GM04504 (cell line): ENCODE measurements around the gene NDUFS2.

Experiments
- DNase-seq: peaks from one replicate; pipeline ENCODE4 v3.0.0-alpha.2; 2012; ENCODE audit warnings: low read depth

NDUFS2 gene

DNA sequence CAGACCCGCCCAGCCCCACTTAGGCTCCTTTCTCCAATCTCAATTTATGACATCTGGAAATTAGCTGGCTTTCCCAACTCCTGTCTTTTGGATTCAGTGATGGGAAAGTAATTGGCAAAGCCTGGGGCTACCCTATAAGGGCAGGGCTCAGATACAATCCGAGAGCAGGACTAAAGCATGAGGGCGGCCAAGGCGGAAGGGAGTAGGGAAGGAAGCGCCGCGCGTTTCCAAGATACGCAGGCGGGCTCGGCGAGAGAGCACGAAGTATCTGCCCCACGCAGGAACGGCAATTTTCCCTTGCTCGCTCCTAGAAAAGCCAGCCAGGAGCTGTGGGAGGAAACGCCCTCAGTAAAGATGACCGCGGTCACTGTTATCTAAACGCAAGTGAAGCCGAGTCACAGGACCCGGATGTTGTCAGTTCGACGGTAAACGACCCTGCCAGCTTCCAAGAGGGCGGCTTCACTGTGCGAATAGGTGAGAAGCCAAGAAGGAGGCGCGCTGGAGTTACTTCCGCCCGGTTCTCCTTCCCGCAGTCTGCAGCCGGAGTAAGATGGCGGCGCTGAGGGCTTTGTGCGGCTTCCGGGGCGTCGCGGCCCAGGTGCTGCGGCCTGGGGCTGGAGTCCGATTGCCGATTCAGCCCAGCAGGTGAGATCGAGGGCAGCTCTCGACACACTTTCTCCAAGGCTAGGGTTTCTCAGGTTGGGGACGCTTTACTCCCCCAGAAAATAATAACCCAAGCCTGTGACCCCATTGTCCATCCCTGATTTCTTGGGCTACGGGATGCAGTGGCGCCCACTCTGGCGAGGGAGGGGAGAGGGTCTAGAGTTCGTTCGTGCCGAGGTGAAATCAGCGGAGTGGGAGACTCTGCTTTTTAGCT lies at the start of gene NDUFS2:
Gene NDUFS2 (plus strand): TSS at position 532 of the 877 bp plus-strand sequence. CDS start 19 bp downstream, at position 551.
- peak; percentile 99 for DNase-seq

DNA sequence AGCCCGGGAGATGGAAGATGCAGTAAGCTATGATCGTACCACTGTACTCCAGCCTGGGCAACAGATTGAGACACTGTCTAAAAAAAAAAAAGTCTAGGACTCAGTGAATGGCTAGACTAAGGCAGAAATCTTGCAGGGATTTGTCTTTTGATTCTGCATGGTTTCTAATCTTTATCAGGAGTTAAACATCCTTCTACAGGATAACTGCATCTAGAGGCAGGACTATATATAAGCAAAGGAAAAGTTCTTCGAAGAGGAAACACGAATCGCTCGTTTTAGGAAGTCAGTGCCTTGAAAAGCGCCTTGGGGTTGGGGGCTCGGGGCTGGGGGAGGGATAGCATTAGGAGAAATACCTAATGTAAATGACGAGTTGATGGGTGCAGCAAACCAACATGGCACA lies 49.0 kb upstream of the NDUFS2 start:
- no peak for DNase-seq

DNA sequence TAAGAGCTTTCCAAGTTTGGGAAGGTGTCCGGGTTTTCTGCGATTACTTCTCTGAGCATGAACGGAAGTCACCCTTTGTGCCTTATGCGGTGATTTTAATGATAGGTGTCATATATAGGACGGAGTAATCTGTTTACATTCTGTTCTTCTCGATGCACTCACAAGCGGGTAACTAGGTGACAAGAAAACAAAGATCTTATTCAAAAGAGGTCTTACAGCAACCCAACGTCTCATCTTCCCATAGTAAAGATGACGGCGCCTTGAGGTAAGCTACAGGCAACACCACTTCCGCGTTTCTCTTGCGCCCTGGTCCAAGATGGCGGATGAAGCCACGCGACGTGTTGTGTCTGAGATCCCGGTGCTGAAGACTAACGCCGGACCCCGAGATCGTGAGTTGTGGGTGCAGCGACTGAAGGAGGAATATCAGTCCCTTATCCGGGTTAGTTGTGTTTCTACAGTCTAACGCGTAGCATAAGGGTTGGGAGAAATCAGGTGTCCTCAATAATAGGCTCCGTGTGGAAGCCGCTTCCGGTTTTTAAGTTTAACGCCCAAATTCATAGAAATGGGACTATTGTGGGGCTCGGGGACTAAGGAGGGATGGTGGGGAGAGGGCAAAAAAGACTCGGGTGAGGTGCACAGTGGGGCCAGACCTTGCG lies 48.4 kb upstream of the NDUFS2 start, which contains the start of gene UFC1:
Gene UFC1 (plus strand): TSS at position 297 of the 656 bp plus-strand sequence. CDS start 20 bp downstream, at position 317.
- peak; percentile 77 for DNase-seq

DNA sequence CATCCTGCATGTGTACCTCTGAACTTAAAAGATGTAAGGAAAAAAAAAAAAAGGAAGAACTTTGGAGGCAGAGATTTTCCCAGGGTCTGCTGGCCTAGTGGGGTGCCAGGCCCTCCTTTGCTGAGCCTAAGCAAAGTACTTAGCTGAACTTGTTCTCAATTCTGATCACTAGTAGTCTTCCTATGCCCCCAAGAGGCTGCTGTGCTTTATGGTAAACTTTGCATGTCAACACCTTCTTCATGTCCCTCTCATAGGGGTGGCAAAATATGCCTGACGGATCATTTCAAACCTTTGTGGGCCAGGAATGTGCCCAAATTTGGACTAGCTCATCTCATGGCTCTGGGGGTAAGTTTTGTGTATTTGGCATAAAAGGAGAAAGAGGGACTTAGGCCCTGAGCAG lies 44.3 kb upstream of the NDUFS2 start:
- no peak for DNase-seq

DNA sequence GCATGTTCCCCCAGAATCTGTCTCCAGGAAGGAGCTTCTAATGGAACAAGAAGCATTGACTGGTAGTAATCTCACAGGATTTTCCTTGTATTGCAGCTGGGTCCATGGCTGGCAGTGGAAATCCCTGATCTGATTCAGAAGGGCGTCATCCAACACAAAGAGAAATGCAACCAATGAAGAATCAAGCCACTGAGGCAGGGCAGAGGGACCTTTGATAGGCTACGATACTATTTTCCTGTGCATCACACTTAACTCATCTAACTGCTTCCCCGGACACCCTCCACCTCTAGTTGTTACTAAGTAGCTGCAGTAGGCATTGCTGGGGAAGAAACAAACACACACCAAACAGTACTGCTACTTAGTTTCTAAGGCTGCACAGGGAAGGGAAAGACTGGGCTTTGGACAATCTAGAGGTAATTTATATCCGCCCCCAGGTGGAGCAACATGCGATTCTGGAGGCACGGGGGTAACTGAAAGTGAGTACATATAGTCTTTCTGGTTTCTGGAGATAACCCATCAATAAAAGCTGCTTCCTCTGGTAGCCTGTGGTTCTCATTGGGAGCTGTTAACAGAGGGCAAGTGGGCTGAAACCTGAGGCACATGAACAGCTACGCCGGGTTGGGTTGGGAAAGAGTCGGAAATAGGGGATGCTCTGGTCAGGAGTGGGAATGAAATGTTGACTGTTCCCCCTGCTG lies 43.7 kb upstream of the NDUFS2 start:
- DNase-seq = no peak

DNA sequence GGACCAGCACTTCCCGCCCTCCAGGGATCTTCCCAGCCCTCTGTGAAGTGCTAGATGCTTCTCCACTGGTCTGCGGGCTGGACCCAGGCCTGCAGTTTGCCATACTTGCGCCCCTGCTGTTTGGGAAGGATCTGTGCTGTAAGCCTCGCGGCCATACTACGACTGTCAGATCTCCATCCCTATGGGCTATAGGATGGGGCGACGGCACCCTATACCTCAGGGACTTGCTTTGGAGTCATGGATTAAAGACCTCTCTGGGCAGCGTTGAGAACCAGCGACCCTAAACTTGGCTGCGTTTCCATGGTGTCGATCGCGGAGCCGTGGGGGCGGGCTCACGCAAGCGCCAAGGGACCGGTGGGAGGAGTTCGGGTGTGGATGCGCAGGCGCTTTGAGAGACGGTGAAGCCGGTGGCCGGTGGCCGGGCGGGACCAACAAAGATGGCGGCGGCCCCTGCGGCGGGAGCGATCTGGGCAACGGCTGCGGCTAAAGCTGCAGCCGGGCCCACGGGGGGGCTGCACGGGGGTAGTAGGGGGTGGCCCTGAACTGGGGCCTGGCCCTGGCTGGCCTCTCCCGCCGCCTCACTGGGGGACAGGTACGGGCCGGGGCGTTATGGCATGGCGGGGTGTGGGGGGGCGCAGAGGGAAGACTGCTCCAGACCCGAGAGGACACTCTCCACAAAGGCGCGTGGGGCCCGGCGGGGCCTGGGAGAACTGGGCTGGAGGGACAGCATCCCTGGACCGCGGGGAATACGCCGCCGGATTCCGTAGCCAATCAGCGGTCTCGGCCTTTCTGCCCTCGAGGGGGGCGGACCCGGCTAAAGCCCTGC lies 42.9 kb upstream of the NDUFS2 start, which contains the start of gene USP21:
Gene USP21 (plus strand): TSS at position 414 of the 826 bp plus-strand sequence. CDS start 1,141 bp downstream, outside the sequence.
- peak; percentile 73 for DNase-seq

DNA sequence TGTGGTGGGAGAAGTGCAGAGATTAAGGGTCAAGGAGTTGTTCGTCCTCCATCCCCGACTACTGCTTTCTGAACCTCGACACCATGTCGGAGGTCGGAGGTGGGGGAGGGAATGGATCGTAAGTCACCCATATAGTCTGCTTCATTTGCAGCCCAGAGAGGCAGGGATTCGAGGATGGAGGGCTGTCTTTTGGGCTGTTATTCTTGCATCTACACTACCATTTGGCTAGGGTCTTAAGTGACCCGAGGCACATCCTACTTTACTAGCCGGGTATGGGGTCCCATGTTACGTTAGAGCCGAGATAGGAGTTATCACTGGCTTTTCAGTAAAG lies 42.3 kb upstream of the NDUFS2 start:
- no peak for DNase-seq

DNA sequence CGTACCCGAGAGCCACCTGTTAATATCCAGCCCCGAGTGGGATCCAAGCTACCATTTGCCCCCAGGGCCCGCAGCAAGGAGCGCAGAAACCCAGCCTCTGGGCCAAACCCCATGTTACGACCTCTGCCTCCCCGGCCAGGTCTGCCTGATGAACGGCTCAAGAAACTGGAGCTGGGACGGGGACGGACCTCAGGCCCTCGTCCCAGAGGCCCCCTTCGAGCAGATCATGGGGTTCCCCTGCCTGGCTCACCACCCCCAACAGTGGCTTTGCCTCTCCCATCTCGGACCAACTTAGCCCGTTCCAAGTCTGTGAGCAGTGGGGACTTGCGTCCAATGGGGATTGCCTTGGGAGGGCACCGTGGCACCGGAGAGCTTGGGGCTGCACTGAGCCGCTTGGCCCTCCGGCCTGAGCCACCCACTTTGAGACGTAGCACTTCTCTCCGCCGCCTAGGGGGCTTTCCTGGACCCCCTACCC lies 41.5 kb upstream of the NDUFS2 start:
- no peak for DNase-seq

DNA sequence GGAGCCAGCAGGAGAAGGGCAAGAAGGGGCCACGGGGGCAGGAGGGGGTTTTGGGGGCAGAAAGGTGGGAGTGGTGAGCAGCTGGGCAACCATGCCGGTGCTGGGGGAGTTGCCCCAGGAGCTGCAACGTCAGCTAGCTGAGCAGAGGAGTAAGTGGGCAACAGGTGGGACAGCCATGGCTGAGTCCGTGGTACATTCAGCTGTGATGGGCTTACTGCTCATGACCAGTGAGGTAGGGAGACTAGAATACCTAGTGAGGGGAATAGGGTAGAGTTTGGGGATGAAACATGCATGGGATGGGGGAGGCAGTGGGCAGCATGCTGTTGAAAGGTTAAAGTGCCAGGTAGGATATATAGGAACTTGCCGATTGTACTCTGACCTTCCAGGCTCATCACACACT lies 40.5 kb upstream of the NDUFS2 start:
- DNase-seq = no peak

DNA sequence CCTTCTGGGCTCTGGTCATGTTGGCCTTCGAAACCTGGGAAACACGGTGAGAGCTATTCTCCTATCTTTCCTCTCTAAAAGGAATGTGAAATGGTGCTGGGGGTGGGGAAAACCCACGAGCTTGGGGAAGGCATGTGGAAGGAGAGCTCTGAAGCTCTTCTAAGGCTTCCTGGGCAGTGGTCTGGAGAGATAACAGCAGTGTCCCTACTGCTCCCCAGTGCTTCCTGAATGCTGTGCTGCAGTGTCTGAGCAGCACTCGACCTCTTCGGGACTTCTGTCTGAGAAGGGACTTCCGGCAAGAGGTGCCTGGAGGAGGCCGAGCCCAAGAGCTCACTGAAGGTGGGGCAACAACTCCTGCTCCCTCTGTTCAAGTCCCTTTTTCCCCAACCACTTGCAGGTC lies 40.1 kb upstream of the NDUFS2 start:
- DNase-seq = no peak

DNA sequence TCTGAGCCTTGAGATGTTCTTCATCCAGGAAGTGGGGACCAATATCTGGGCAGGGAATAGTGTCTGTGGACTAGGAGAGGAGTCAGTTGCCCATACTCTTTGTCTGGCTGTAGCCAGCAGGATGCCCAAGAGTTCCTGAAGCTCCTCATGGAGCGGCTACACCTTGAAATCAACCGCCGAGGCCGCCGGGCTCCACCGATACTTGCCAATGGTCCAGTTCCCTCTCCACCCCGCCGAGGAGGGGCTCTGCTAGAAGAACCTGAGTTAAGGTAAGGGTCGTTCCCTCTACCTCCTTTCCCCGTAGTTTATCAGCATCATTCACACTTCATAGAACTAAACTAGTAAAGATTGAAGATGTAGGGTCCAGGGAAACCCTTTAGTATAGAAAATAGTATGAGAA lies 39.4 kb upstream of the NDUFS2 start:
- no peak for DNase-seq

DNA sequence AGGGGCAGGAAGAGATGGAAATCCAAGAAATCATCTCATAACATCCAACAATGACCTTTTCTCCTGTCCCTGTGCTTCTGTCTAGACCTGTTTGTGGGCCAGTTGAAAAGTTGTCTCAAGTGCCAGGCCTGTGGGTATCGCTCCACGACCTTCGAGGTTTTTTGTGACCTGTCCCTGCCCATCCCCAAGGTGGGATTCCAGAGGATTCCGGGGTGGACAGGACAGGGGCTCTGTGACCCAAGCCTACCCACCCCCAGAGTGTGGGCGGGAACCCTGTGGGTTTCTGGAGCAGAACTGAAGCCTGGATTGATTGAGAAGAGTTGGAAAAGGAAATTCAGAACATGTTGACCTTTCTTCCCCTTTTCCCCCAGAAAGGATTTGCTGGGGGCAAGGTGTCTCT lies 38.4 kb upstream of the NDUFS2 start:
- no peak for DNase-seq

DNA sequence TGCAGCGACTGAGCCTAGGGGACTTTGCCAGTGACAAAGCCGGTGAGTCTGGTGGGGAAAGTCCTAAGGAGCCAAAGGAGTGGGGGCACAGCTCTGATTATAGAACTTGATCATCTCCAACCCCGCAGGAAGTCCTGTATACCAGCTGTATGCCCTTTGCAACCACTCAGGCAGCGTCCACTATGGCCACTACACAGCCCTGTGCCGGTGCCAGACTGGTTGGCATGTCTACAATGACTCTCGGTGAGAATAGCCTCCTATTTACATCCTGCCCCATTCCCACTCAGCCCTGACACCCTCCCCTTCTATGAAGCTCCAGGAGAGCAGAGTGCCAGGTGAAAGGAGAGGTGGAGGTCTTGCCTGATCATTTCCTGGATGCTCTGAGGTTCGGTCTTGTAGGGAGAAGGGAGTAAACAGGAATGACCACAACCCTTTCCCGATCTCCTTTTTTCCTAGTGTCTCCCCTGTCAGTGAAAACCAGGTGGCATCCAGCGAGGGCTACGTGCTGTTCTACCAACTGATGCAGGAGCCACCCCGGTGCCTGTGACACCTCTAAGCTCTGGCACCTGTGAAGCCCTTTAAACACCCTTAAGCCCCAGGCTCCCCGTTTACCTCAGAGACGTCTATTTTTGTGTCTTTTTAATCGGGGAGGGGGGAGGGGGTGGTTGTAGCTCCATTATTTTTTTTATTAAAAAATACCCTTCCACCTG lies 37.1 kb upstream of the NDUFS2 start:
- DNase-seq = no peak

DNA sequence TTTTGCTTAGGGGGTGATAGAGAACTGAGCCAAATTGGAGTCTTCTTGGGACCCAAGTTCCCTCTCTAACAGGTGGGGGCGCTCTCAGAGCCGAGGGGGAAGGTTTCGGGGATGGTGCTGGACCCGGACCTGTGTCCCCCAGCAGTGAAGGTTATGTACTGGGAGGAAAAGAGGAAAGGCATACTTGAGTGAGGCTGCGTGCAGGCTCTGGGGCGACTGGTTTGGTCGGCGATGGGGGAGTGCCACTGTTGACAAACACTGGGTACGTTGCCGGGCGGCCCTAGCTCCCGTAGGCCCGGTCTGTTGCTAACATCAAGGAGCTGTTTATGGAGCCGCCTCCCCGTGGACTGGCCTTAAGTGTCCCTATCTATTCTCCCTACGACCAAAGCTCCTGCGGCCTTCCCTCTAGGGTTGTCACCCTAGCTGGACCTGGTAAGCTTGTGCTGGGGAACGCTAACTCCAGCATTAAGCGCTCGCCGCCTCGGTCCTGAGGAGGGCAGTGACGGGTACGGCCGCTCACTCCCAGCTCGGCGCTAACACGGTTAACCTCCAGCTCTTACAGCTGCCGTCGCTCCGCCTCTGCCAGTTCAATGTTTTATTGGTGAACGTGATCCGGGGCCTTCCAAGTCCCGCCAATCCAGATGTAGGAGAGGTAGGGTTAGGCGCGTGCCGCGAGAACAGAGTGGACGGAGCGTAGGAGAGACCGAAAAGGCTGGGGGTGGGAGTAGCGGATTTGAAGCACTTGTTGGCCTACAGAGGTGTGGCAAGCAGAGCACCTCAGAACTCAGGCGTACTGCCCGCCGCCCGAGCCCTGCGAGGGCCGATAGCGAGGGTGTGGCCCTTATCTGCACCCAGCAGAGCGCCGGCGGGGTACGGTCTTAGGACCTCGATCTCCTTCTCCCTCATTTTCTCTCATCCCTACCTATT lies 36.2 kb upstream of the NDUFS2 start, which contains the start of gene PPOX:
Gene PPOX (plus strand): TSS at position 685 of the 927 bp plus-strand sequence. CDS start 422 bp downstream, outside the sequence.
- peak; percentile 95 for DNase-seq

DNA sequence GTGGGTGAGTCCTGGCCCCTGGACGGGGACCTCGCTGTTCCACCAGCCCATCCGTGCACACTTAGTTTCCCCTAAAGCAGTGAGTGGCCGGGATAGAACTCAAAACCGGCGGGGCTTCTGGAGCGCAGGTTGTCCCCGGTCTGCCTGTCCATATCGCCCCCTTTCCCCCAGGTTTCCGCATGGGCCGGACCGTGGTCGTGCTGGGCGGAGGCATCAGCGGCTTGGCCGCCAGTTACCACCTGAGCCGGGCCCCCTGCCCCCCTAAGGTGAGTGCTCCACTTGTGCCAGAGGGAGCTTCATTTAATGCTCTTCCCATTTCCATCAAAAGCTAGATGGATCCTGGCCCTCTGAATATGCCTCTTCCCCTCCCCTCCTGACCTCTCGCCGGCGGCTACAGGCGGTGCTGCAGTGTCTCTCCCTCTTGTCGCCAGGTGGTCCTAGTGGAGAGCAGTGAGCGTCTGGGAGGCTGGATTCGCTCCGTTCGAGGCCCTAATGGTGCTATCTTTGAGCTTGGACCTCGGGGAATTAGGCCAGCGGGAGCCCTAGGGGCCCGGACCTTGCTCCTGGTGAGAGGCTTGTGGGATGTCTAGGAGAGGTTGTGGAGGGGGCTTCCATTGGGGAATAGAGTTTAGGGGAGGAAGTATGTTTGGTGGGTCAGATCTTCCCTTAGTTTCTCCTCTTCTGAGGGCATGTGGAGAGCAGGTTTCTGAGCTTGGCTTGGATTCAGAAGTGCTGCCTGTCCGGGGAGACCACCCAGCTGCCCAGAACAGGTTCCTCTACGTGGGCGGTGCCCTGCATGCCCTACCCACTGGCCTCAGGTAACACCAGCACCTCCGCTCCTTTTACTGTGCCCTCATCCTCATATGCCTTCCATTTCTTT lies 35.3 kb upstream of the NDUFS2 start:
- DNase-seq = no peak

DNA sequence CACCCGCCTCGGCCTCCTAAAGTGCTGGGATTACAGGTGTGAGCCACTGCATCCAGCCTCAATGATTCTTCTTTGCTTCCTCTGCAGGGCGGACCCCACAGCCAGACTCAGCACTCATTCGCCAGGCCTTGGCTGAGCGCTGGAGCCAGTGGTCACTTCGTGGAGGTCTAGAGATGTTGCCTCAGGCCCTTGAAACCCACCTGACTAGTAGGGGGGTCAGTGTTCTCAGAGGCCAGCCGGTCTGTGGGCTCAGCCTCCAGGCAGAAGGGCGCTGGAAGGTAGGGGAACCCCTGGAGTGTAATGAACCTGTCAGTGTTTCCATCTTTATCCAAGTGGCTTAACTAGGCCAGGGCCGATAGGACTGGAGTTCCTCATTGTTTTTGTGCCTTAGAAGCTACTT lies 33.3 kb upstream of the NDUFS2 start:
- DNase-seq = no peak

DNA sequence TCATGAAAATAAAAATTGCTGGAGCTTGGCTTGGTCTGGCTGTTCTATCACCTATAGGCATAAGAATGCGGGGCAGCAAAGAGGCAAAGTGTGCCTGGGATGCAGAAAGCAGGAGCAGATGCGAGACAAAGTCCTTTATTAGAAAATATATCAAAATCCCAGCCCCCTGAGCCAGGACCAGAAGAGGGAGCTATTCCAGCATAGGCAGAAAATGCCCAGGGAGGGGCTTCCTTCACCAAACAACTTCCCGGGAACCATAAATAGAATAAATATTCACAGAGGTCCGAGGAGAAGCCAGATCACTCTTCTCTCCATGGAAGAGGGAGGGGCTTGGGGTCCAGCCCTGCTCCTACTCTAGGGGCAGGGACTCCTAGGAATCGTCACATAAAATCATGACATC lies 31.0 kb upstream of the NDUFS2 start:
- DNase-seq = no peak

DNA sequence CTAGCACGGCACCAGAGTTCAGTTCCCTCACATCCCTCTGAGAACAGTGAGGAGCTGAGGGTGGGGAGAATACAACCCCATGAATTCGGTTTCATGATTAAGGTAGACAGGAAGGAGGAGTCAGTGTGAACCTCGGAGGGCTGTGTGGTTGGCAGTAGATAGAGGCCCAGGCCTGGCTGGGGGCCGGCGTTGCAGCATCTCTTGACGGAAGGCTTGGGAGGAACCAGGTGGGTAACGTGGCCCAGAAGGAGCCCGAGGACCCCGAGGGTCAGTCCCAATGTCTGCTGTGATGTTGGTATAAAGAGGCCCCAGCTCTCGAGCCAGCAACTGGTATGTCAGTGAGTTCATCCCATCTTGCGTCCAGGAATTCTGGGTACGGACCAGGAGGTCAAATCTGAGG lies 30.5 kb upstream of the NDUFS2 start:
- DNase-seq = no peak

DNA sequence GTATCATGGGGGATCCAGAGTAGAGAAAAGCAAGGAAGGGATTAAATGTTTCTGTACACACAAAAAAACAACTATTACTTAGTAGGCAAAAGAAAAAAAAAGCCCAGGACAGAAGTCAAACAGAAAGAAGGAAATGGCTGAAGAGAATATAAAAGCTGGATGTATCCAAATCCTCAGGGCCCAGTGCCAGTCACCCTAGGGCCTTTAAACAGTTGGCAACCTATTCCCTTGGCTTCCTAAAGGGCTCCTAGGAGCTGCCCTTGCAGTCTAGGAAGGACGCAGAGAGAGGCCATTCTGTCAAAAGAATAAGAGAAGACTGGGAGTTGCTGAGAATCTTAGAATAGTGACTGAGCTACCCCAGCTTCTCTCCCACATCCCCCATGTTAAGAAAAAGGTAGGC lies 29.8 kb upstream of the NDUFS2 start:
- DNase-seq = no peak
